Non-pigmented ciliary epithelial cell (primary cell): ENCODE measurements around the gene VEZT.
"Not testable (repeated sequence)": the region's sequence is repeated elsewhere in the genome, so short reads cannot be mapped to it uniquely, and the experiment has no call there.

Experiments
- DNase-seq: peaks from one replicate; pipeline ENCODE4 v3.0.0-alpha.2; 2010; ENCODE audit warnings: low read depth

The VEZT gene

GRCh38 chr12:95257541-95257940 is 39.9 kb downstream of the VEZT start:
- no peak for DNase-seq

- DNase-seq = no peak
Measured at GRCh38 chr12:95258151-95258550, 40.5 kb downstream of the VEZT start.

GRCh38 chr12:95258803-95259202 is 41.2 kb downstream of the VEZT start:
- DNase-seq = no peak

- DNase-seq = no peak
Measured at GRCh38 chr12:95259368-95259767, 41.8 kb downstream of the VEZT start.

- DNase-seq = no peak
Measured at GRCh38 chr12:95261109-95261508, 43.5 kb downstream of the VEZT start.

GRCh38 chr12:95262808-95263207 is 45.2 kb downstream of the VEZT start:
- no peak for DNase-seq

GRCh38 chr12:95265765-95266164 is 48.2 kb downstream of the VEZT start:
- no peak for DNase-seq

- DNase-seq = no peak
Measured at GRCh38 chr12:95266254-95266653, 48.6 kb downstream of the VEZT start.

- DNase-seq = no peak
Measured at GRCh38 chr12:95269892-95270291, 52.3 kb downstream of the VEZT start.

- DNase-seq = no peak
Measured at GRCh38 chr12:95271465-95271864, 53.9 kb downstream of the VEZT start.

- DNase-seq = peak; percentile 67
Measured at GRCh38 chr12:95277139-95277538, 59.5 kb downstream of the VEZT start.

GRCh38 chr12:95279856-95280255 is 62.2 kb downstream of the VEZT start:
- DNase-seq = no peak

GRCh38 chr12:95282266-95282665 is 64.7 kb downstream of the VEZT start:
- no peak for DNase-seq

- no peak for DNase-seq
Measured at GRCh38 chr12:95283371-95283770, 65.8 kb downstream of the VEZT start.

GRCh38 chr12:95286713-95287112 is 69.1 kb downstream of the VEZT start:
- no peak for DNase-seq

- no peak for DNase-seq
Measured at GRCh38 chr12:95291501-95291900, 73.9 kb downstream of the VEZT start.

- DNase-seq = no peak
Measured at GRCh38 chr12:95298916-95299315, 81.3 kb downstream of the VEZT start.

GRCh38 chr12:95300286-95300685 is 82.7 kb downstream of the VEZT start:
- no peak for DNase-seq

GRCh38 chr12:95303476-95303875 is 85.9 kb downstream of the VEZT start:
- no peak for DNase-seq

GRCh38 chr12:95304673-95305198 is 87.1 kb downstream of the VEZT start:
- DNase-seq = no peak

- DNase-seq = no peak
Measured at GRCh38 chr12:95312656-95313055, 95.0 kb downstream of the VEZT start.

- not testable (repeated sequence) for DNase-seq
Measured at GRCh38 chr12:95314756-95315155, 97.1 kb downstream of the VEZT start.

GRCh38 chr12:95316798-95317197 is 99.2 kb downstream of the VEZT start:
- DNase-seq = no peak

GRCh38 chr12:95318071-95318545 is 100.5 kb downstream of the VEZT start:
- DNase-seq = peak; percentile 53
